Esophagus squamous epithelium (tissue), 5 donors: ENCODE measurements around the gene KIAA0232. TPM values are rescaled to one million over a fixed set of nuclear protein-coding genes. Genes with fewer than 3 reads are reported as not detected.
A peak's percentile ranks its signal among the peaks of the same experiment; 100 is the strongest.
"Not testable (repeated sequence)": the region's sequence is repeated elsewhere in the genome, so short reads cannot be mapped to it uniquely, and the experiment has no call there.

Source experiments
- DNase-seq: peaks from one replicate; lab custom pipeline; 2025; lab: John Stamatoyannopoulos, UW
- H3K27ac ChIP-seq, 4 donors: fragments of 200-600 bp; sonication (generic); one replicate each; pipeline ENCODE4 v1.5.1; 2016 to 2019; ENCODE audit warnings: mild to moderate bottlenecking in 1 of 4
- H3K27me3 ChIP-seq, 4 donors: fragments of 200-600 bp; sonication (generic); 1 replicate in 3 of 4; 2 replicates in 1 of 4; pipeline versions ENCODE4 v1.5.1 to v1.6.0; 2017 to 2021; ENCODE audit warnings: antibody characterized with exemption in 1 of 4
- H3K36me3 ChIP-seq, 3 donors: fragments of 200-600 bp; sonication (generic); one replicate each; pipeline ENCODE4 v1.5.1; 2016 to 2019
- H3K4me1 ChIP-seq, 3 donors: fragments of 200-600 bp; sonication (generic); one replicate each; pipeline ENCODE4 v1.5.1; 2017 to 2019
- H3K4me3 ChIP-seq, 4 donors: fragments of 200-600 bp; sonication (generic); 1 replicate in 3 of 4; 2 replicates in 1 of 4; pipeline ENCODE4 v1.5.1; 2016 to 2019; ENCODE audit warnings: mild to moderate bottlenecking in 2 of 4, moderate library complexity in 1 of 4
- H3K9me3 ChIP-seq, 3 donors: fragments of 200-600 bp; sonication (generic); one replicate each; pipeline ENCODE4 v1.5.1; 2016 to 2019
- POLR2A ChIP-seq, 4 donors: fragments of 450-650 bp; IDR thresholded peaks; one replicate each; pipeline ENCODE4 v1.6.1; 2017; ENCODE audit warnings: antibody characterized with exemption in 4 of 4, mild to moderate bottlenecking in 4 of 4, moderate library complexity in 3 of 4
- WGBS, 2 donors: methylation state at CpG; one replicate each; pipeline ENCODE4 v1.1.5; 2018; 5-methylcytosine and 5-hydroxymethylcytosine counted together
- intact Hi-C: fragments of 100-400 bp; cut with DNase I; formaldehyde crosslinking; loops from one replicate; pipeline ENCODE4 v1.15.0; 2022
- total RNA-seq, 4 donors: library from RNA; depleted of rRNA; stranded (reverse); fragments of >200 nt; gene quantifications; one replicate each; pipeline ENCODE4 v1.1.0, GENCODE V29; 2016
- TF ChIP-seq, protein P1 (sequence below), 6 experiments: fragments of 450-650 bp in 4 of 6; fragments of 200-600 bp in 2 of 6; sonication (generic) in 2 of 6; IDR thresholded peaks; one replicate each; pipeline ENCODE4 v1.5.1; 2016 to 2019; ENCODE audit warnings: antibody characterized with exemption in 6 of 6, mild to moderate bottlenecking in 4 of 6, moderate library complexity in 4 of 6
- donor health status: DM: yes; HTN: yes; CAD: no.

KIAA0232 gene
- total RNA-seq, 4 donors from 2014 or later = 19.4 to 46.8 (median 35.0) TPM

DNA sequence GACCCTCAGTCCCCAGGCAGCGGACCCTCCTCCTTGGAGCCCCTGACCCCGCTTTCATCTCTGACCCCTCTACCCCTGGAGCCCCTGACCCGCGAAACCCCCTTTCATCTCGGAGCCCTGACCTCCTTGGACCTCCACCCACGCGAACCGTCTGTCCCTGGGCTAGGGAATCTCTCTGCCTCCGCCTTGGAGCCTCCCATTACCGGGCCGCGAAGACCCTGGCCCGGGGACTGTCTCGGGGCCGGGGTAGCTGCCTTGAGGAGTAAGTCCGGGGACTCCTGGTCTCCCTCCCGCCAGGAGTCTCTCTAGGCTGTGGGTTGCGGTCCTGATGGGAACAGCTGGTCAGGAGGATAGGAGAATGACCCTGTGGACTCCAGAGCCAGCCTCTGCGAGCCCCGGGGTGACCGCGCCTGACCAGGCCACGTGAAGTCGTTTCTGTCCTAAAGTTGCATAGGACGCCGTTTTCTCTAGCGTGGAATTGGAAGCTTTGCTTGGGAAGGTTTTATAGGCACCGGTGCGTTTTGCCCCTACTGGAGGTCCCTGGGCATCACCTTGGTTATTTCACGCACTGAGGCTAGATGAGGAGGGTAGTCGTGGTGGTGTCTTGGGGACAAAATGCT is 127.9 kb downstream of the KIAA0232 start:
- no peaks in the 10 kb centered on the region for H3K36me3 ChIP-seq
- peak overlapping the region; percentile 69 to 99 (median 98) for H3K27ac ChIP-seq
- no peaks in the 10 kb centered on the region for H3K9me3 ChIP-seq
- peaks cover 0 to 10% (median 0%) of the 10 kb centered on the region in 4 donors for H3K27me3 ChIP-seq
- H3K4me1 ChIP-seq = peaks cover 16 to 66% (median 24%) of the 10 kb centered on the region in 3 donors
- TF ChIP-seq POLR2A (IDR thresholded peaks at IDR 0.05) = no peak
- TF ChIP-seq, protein P1, sequence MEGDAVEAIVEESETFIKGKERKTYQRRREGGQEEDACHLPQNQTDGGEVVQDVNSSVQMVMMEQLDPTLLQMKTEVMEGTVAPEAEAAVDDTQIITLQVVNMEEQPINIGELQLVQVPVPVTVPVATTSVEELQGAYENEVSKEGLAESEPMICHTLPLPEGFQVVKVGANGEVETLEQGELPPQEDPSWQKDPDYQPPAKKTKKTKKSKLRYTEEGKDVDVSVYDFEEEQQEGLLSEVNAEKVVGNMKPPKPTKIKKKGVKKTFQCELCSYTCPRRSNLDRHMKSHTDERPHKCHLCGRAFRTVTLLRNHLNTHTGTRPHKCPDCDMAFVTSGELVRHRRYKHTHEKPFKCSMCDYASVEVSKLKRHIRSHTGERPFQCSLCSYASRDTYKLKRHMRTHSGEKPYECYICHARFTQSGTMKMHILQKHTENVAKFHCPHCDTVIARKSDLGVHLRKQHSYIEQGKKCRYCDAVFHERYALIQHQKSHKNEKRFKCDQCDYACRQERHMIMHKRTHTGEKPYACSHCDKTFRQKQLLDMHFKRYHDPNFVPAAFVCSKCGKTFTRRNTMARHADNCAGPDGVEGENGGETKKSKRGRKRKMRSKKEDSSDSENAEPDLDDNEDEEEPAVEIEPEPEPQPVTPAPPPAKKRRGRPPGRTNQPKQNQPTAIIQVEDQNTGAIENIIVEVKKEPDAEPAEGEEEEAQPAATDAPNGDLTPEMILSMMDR (IDR thresholded peaks at IDR 0.05) = peak in 1 of 6 experiments; percentile 12
- no peak for DNase-seq
- 45 to 47% methylated on average over 3 to 4 of the region's 31 CpGs for WGBS, 2 donors
- H3K4me3 ChIP-seq = peak overlapping the region; percentile 74 to 93 (median 86)
- intact Hi-C loops = no loop called here

DNA sequence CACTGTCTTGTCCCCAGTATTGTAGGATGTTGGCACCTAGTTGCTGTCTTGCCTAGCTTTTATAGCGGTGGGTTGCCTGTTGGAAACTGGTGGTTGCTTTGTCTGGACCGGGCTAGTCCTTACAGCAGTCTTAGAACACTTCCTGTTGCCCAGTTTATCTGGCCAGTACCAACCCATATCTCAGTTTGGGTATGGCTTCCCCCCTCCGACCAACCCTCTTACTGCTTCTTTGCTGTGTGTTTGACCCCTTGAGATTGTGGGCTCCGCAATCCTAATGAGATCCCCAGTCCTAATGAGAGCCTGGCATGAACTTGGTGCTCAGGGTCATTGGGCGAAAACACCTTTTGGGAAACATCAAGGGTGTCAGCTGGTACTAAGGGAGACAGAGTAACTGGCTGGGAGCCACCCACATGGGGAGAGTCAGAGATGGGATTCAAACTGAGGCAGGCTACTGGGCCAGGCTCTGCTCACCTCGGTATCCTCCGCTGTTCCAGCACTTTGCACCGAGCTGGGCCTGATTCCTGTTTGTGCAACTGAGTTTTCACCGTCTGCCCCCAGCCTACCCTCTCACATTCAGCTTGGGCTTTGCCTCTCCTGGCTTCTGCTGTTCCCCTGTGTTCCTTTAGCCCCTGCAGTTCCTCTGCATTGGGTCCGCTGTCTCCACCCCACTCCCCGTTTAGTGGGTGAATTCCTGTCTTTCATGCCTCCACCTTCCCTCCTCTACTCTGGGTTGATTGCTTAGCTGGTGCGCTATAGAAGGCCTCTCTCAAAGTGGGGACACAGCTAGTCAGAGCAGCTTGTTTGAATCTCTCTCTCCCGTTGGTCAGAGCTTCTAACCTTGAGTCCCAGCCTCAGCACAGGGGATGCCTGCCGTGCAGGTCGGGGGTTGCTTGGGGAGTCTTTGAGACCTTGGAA is 128.7 kb downstream of the KIAA0232 start:
- Histone ChIP-seq H3K27me3 (peaks cover 0 to 10% (median 0%) of the 10 kb centered on the region in 4 donors), H3K4me3 (peak overlapping the region in 3 of 4 donors; percentile 80 to 93 (median 91)), H3K9me3 (no peaks in the 10 kb centered on the region), H3K36me3 (no peaks in the 10 kb centered on the region), H3K4me1 (peaks cover 22 to 66% (median 24%) of the 10 kb centered on the region in 3 donors), H3K27ac (peak overlapping the region; percentile 69 to 99 (median 98))
- no peak for TF ChIP-seq POLR2A (IDR thresholded peaks at IDR 0.05)
- TF ChIP-seq, protein P1 (IDR thresholded peaks at IDR 0.05) = no peak
- WGBS, 2 donors = 80 to 84% methylated on average over 11 to 12 of the region's 15 CpGs
- DNase-seq = no peak
- intact Hi-C loops = no loop called here

DNA sequence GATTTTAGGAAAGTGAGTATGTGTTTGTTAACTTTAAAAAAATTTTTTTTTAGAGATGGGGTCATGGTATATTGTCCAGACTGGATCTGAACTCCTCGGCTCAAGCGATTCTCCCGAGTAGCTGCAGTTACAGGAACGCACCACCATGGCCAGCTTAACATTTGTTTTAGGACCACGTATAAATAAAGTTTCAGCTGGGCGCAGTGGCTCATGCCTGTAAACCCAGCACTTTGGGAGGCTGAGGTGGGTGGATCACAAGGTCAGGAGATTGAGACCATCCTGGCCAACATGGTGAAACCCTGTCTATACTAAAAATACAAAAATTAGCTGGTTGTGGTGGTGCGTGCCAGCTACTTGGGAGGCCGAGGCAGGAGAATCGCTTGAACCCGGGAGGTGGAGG is 129.4 kb downstream of the KIAA0232 start:
- H3K27me3 ChIP-seq, H3K4me3 ChIP-seq, H3K9me3 ChIP-seq, DNase-seq, intact Hi-C loops, H3K36me3 ChIP-seq: not testable (repeated sequence)
- Histone ChIP-seq H3K4me1 (peaks cover 28 to 72% (median 29%) of the 10 kb centered on the region in 3 donors), H3K27ac (peak overlapping the region in 1 of 4 donors; percentile 99)
- 80 to 95% methylated on average over 9 to 10 of the region's 10 CpGs for WGBS, 2 donors

DNA sequence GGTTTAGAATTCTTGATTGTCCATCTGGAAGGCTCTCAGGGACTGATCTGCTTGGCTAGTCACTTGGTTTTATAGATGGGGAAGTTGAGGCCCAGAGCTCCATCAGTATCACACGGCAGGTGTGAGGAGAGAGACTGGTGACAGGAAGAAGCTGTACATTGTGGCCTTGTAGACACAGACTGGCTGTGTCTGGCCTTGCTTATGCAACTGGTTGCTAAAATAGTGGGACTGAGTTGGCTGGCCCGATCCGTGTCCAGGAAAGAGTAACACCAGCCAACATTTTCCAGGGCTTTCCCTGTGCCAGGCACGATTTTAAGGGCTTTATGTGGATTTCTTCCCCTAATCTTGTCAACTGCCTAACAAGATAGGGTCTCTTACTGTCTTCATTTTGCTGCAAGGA is 129.9 kb downstream of the KIAA0232 start:
- Histone ChIP-seq H3K27ac (peak overlapping the region in 2 of 4 donors; percentile 56 to 99), H3K36me3 (no peaks in the 10 kb centered on the region), H3K27me3 (peaks cover 0 to 2% (median 0%) of the 10 kb centered on the region in 4 donors), H3K4me3 (no peak overlapping the region), H3K4me1 (peaks cover 33 to 72% (median 34%) of the 10 kb centered on the region in 3 donors), H3K9me3 (no peaks in the 10 kb centered on the region)
- intact Hi-C loops = no loop called here
- WGBS, 2 donors = 63 to 73% methylated on average over 4 of the region's 4 CpGs
- TF ChIP-seq, protein P1 (IDR thresholded peaks at IDR 0.05) = no peak
- TF ChIP-seq POLR2A (IDR thresholded peaks at IDR 0.05) = no peak
- DNase-seq = no peak

DNA sequence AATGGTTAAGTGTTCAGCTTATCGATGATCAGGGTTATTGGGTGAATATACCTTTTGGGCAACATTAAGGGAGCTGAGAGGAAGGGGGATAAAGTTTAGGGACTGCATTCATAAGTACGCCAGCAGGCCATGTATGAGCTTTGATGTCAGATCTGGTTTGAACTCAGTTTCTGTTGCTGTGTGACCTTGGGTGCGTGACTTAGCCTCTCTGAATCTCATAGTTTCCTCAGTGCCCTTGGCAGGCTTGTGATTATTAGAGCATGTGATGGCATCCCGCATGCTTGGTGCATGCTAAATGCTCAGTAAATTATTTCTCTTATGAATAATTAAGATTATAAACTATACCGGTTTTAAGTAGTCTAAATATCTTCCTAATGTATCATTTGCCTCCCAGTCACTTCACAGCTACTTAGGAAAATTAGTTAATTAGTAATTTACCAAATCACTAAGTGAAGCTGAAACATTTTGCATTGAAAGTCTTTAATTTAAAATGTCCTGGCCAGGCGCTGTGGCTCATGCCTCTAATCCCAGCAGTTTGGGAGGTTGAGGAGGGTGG is 130.9 kb downstream of the KIAA0232 start:
- Histone ChIP-seq H3K27ac (peak overlapping the region in 1 of 4 donors; percentile 56), H3K4me1 (peaks cover 35 to 72% (median 40%) of the 10 kb centered on the region in 3 donors), H3K36me3 (no peaks in the 10 kb centered on the region), H3K27me3 (no peaks in the 10 kb centered on the region), H3K4me3 (no peak overlapping the region), H3K9me3 (no peaks in the 10 kb centered on the region)
- DNase-seq = no peak
- TF ChIP-seq, protein P1 (IDR thresholded peaks at IDR 0.05) = no peak
- no peak for TF ChIP-seq POLR2A (IDR thresholded peaks at IDR 0.05)
- intact Hi-C loops = no loop called here
- 85 to 93% methylated on average over 5 to 6 of the region's 6 CpGs for WGBS, 2 donors
